ENCODE results near the gene GPATCH3.
A peak's percentile ranks its signal among the peaks of the same experiment; 100 is the strongest.
"Not testable (repeated sequence)": the region's sequence is repeated elsewhere in the genome, so short reads cannot be mapped to it uniquely, and the experiment has no call there.

Gene GPATCH3

GRCh38 chr1:26913389-26913753 lies 13.1 kb upstream of the GPATCH3 start:
- no peak for DNase-seq (ENCODE audit: low spot score)

GRCh38 chr1:26912147-26912490 lies 11.9 kb upstream of the GPATCH3 start:
- no peak for DNase-seq (ENCODE audit: low spot score)

- DNase-seq (ENCODE audit: low spot score), result no peak
These were observed 11.3 kb upstream of the GPATCH3 start for GRCh38 chr1:26911399-26912146.

GRCh38 chr1:26910343-26911160 lies 10.3 kb upstream of the GPATCH3 start:
- no peak for DNase-seq (ENCODE audit: low spot score)

GRCh38 chr1:26909951-26910342 lies 9.7 kb upstream of the GPATCH3 start:
- DNase-seq (ENCODE audit: low spot score), result no peak

GRCh38 chr1:26907071-26907917 lies 7.0 kb upstream of the GPATCH3 start:
- no peak for DNase-seq (ENCODE audit: low spot score)

- DNase-seq (ENCODE audit: low spot score), result no peak
These were observed 696 bp upstream of the GPATCH3 start for GRCh38 chr1:26900815-26901511.

- no peak for DNase-seq (ENCODE audit: low spot score)
These were observed 2.9 kb downstream of the GPATCH3 start for GRCh38 chr1:26897351-26897750.

GRCh38 chr1:26894263-26894662 lies 6.0 kb downstream of the GPATCH3 start:
- DNase-seq (ENCODE audit: low spot score), result no peak

GRCh38 chr1:26890467-26890796 lies 9.8 kb downstream of the GPATCH3 start:
- no peak for DNase-seq (ENCODE audit: low spot score)

GRCh38 chr1:26889551-26890466 lies 10.5 kb downstream of the GPATCH3 start, which contains the start of gene GPN2:
TSS of gene GPN2 (minus strand) at chr1:26890283. CDS start at chr1:26890096, 187 bp downstream.
- DNase-seq (ENCODE audit: low spot score), result peak; percentile 77

GRCh38 chr1:26888231-26888630 lies 12.0 kb downstream of the GPATCH3 start:
- no peak for DNase-seq (ENCODE audit: low spot score)

GRCh38 chr1:26887125-26887524 lies 13.1 kb downstream of the GPATCH3 start:
- DNase-seq (ENCODE audit: low spot score), result no peak

- no peak for DNase-seq (ENCODE audit: low spot score)
These were observed 17.4 kb downstream of the GPATCH3 start for GRCh38 chr1:26882696-26883463.

- DNase-seq (ENCODE audit: low spot score), result not testable (repeated sequence)
These were observed 18.7 kb downstream of the GPATCH3 start for GRCh38 chr1:26881611-26882010.

- no peak for DNase-seq (ENCODE audit: low spot score)
These were observed 20.5 kb downstream of the GPATCH3 start for GRCh38 chr1:26879793-26880192.

- no peak for DNase-seq (ENCODE audit: low spot score)
These were observed 22.9 kb downstream of the GPATCH3 start for GRCh38 chr1:26877326-26877725.

- DNase-seq (ENCODE audit: low spot score), result no peak
These were observed 25.4 kb downstream of the GPATCH3 start for GRCh38 chr1:26874896-26875295.

GRCh38 chr1:26873097-26873496 lies 27.2 kb downstream of the GPATCH3 start:
- not testable (repeated sequence) for DNase-seq (ENCODE audit: low spot score)

Data from SK-N-DZ (cell line).